HG03439 (cell line): ENCODE results near the gene STX1A.
"Not testable (repeated sequence)": the region's sequence is repeated elsewhere in the genome, so short reads cannot be mapped to it uniquely, and the experiment has no call there.

Experiments
- ATAC-seq: cut with Tn5 transposase; IDR thresholded peaks from one replicate; pipeline ENCODE4 v1.9.1; 2021; ENCODE audit warnings: mild to moderate bottlenecking, moderate library complexity; ENCODE audit not compliant: unreplicated experiment

The STX1A gene

DNA sequence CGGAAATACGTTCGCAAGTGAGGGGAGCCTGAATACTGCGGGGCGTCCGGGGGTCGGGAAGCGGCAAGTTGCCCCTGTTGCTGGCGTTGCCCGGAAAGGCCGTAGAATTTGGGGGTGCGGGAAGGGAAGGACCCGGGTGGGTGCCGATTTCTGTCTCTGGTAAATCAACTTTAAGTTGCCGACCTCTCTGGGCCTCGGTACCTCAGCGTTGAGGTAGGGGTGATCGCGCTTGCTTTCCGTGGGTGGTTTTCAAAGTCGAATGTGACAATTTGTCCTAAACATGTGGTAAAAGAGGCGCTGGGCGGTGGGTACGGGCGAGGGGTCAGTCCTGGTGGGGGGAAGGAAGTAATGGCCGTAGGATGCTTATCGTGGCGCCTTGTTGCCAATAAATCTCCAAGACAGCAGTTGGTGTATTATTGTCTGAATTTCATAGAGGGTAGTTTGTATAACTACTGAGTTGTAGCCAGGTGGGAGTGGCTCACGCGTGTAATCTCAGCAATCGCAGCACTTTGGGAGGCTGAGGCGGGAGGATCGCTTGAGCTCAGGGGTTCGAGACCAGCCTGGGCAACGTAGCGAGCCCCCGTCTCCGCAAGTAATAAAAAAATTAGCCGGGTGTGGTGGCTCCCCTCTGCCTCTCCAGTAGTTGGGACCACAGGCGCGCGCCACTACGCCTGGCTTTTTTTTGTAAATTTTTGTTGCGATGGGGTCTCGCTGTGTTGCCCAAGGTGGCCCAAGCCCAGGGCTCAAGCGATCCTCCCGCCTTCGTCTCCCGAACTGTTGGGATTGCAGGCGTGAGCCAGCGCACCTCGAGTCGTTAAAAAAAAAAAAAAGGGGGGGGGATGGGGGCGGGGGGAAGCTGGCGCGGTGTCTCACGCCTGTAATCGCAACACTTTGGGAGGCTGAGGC, 35.4 kb downstream of the STX1A start:
- ATAC-seq, result peak; percentile 18

DNA sequence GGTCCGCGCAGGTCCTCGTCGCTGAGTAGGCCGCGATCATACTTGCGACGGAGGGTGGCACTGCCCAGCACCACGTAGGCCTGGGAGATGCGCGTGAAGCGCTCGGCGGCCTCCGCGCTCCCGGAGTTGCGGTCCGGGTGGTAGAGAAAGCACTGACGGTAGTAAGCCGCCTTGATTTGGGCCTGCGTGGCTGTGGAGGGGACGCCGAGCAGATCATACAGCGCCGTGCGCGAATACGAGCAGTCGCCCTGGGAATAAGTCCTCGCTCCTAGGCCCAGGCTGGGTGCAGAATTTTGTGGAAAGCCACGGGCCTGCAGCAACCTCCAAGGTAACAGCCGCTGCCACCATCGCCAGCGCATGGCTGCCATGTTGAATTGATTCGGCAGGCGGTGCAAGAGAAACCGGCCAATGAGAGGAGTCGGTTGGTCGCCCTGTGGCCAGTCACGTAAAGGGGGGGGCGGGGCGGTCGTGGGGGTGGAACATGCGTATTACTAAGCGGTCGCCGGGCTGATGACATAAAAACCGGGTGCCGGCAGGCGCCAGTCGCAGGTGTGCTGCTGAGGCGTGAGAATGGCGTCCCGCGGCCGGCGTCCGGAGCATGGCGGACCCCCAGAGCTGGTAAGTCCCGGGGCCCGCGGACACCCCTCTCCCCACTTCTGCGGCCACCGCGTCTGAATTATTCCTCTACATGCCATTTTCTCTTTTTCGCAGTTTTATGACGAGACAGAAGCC, 36.2 kb downstream of the STX1A start, which contains the start of the genes BUD23 and DNAJC30:
TSS of gene BUD23 (plus strand) at position 542 of the 732 bp plus-strand sequence. CDS start at position 571, 29 bp downstream.
TSS of gene DNAJC30 (minus strand) at position 398 of the 732 bp plus-strand sequence. CDS start at position 368, 30 bp downstream.
- ATAC-seq, result peak; percentile 91

DNA sequence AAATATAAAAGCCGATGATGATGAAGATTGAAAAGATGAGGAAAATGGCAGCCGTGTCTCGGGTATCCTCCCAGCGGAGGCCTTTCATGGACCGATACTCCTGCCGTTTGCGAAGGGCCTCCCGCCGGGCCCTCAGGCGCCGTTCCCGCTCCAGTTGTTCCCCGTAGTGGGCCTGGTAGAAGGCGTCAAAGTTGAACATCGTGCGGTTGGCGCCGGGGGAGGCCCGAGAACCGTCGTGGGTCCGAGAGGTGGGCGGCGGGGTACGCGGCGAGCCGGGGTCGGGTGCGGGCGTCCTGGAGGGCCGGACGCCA, 36.8 kb downstream of the STX1A start:
- ATAC-seq, result no peak

DNA sequence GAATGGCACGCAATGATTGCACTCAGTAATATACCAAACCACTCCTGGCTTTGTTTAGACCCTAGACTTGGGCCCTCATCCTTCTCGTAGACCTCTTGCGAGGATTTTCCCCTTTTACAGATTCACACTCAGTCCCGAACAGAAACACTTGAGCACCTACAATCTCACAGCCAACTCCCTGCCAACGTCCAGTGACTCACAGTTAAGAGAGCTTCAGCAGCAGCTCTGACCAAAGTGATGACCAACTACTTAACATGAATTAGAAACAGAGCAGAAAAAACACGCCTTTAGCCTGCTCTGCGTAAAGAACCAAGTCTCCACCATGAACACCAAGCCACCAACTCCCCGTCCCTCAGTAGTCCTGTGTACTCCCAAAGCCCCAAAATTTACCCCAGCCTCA, 38.4 kb downstream of the STX1A start:
- ATAC-seq, result no peak

DNA sequence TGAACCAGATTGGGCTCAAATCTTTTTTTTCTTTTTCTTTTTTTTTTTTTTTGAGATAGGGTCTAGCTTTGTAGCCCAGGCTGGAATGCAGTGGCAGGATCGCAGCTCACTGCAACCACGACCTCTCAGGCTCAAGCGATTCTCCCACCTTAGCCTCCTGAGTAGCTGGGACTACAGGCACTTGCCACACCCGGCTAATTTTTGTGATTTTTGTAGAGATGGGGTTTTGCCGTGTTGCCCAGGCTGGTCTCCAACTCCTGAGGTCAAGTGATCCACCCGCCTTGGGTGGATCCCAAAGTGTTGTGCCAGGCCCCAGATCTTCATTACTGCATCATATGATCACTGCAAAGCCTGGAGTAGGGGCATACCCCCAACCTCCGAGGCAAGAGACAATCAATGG, 39.0 kb downstream of the STX1A start:
- no peak for ATAC-seq

DNA sequence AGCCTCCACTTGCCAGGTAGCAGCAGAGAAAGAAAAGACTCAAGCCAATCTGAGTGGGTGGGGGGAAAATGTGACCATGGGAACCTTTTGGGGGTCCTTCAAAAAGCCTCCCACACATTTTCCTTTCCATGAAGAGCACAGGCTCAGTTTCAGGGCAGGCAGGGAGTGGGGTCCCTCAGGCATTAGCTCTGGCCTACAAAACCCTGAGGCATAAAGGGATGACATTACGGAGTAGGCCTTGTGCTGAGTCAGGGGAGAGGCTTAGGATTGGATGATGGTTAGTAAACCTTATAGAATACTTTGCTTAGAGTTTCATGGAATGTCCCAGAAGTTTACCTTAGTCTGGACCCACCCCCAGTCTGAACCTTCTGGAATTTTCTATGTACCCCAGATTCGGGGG, 39.8 kb downstream of the STX1A start:
- ATAC-seq, result no peak

DNA sequence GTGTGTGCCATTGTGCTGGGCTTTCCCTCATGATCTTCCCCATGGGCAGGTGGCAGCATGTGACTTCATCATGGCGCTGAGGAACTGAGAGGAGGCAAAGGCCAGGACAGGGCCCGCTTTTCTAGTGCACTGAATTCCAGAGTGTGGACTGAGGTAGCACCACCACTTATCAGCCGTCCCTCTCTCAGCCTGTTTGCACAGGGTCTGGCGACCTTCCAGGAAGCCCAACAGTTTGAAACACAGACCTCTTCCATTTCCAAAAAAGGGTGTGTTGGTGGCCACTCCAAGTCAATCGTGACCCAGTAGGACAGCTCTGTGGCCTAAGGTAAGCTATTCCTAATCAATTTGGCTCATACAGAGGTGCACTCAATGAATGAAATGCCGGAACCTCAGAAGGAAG, 40.6 kb downstream of the STX1A start:
- ATAC-seq, result no peak

DNA sequence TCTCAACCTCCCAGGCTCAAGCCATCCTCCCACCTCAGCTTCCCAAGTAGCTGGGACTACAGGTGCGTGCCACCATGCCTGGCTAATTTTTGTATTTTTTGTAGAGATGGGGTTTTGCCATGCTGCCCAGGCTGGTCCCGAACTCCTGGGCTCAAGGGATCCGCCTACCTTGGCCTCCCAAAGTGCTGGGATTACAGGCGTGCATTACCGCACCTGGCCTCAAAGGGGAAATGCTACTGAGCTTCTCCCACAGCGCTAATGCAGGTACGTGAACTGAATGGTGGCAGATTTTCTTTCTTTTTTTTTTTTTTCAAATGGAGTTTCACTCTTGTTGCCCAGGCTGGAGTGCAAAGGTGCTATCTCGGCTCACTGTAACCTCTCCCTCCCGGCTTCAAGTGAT, 43.4 kb downstream of the STX1A start:
- ATAC-seq, result not testable (repeated sequence)

DNA sequence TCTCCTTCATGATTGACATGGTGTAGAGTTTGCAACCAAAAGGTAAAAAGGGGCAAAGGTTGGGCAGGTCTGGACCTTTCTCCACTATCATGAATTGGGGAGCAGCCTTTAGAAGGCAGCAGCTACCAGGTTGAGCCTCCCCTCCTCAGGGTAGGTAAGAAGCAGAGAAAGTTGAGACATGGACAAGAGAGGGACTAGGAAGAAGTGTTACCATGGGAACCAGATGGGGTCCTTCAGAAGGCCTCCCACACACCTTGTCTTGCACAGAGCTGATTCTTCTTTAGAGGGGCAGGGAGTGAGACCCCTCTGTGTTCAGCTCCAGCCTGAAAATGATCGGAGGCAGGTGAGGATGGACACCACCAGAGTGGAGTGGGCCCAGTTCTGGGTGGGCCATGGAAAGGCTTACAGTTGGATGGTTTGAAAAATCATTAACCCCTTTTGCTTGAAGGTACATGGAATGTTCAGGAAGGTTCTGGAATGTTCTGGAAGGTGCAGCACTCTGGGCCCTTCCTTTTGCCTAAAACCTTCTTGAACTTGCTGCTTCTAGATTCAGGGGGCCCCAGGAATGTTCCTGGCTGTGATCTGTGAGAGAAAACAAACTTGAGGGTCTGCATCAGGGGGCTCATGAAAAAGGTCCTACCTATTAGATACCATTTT, 44.9 kb downstream of the STX1A start:
- ATAC-seq, result no peak

DNA sequence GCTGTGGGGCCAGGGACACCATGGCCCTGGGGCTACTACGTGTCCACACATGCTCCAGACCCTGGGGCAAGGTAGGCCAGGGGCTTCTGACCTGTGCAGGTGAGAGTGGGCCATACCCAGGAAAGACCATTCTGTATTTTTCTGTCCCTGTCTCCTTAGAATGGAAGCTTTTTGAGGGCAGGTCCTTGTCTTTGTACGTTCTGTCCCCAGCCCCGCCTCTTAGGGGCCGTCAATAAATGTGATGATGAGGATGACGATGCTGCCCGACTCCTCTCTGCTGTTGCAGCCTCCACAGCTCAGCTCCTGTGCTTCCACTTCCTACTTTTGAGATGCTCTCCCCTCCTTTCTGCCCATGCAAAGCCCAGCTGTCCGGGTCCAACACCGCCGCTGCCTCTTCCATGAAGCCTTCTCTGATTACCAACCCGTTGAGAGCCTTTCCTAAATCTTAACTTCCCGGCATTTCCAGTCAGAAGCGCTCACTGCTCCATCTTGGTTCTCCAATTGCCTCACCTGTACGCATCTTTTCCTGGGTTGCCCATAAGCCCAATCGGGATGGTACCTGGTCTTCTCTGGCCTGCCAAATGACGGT, 47.5 kb downstream of the STX1A start:
- no peak for ATAC-seq

DNA sequence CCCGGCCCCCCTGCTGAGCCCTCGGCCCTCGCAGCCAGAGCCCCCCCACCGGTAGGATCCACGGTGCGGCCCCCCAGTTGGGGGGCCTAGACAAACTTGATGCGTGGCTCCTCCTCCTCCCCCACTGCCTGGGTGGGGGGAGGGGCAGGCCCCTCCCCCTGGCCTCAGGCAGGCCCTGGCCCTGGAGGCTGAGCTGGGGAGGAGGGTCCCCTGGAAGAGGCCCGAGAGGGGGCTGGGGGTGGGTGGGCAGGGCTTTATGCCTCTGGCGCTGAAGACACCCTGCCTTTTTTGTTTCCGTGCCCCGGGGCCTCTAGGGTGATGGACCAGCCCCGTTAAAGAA, 48.2 kb downstream of the STX1A start:
- no peak for ATAC-seq

DNA sequence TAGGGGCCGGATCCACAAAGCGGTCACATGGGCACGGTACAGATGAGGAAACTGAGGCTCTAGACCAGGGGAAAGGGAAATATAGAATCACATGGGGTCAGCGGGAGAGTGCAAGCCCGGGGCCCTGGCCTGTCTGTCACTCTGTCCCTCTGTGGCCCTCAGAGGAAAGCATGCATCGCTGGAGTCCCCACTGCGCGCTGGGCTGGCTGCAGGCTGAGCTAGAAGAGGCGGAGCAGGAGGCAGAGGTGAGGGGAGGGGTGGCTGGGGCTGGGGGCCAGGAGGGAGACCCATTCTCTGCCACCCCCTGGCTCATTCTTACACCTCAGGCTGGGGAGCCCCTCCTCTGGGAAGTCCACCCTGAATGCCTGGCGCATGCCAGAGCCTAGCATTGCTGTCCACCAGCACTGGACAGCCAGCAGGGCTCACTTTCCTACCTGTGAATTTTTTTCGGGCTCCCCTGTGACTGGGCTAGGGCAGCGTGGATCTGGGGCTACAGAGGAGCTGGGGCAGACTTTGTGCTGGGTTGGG, 49.5 kb downstream of the STX1A start:
- no peak for ATAC-seq

DNA sequence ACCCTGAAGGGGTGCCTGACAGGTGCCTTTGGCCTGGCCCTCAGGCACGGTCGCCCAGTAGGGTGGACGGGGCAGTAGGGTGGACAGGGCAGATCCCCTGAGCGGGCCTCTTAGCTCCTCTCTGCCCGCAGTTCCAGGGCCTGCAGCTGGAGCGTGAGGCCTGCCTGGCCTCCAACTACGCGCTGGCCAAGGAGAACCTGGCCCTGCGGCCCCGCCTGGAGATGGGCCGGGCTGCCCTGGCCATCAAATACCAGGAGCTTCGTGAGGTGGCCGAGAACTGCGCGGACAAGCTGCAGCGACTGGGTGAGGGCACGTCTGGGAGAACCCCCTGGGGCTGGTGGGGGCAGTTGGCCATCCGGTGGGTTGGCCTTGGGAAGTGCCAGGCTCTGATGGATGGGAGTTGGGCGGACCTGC, 50.2 kb downstream of the STX1A start:
- no peak for ATAC-seq

DNA sequence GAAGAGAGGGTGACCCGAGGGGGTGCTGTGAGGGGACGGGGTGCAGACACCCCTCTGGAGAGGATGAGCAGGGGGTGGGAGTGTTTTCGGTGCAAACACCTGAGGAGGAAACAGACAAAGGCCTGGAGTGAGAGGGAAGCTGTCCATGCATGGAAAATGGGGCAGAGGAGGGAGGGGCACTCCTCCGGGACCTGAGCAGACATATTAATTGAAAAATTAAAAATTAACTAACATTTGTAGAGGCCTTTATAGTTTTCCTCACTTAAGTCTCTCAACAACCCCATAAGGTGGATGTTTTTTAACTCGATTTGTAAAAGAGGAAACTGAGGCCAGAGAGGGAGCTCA, 50.6 kb downstream of the STX1A start:
- ATAC-seq, result no peak

DNA sequence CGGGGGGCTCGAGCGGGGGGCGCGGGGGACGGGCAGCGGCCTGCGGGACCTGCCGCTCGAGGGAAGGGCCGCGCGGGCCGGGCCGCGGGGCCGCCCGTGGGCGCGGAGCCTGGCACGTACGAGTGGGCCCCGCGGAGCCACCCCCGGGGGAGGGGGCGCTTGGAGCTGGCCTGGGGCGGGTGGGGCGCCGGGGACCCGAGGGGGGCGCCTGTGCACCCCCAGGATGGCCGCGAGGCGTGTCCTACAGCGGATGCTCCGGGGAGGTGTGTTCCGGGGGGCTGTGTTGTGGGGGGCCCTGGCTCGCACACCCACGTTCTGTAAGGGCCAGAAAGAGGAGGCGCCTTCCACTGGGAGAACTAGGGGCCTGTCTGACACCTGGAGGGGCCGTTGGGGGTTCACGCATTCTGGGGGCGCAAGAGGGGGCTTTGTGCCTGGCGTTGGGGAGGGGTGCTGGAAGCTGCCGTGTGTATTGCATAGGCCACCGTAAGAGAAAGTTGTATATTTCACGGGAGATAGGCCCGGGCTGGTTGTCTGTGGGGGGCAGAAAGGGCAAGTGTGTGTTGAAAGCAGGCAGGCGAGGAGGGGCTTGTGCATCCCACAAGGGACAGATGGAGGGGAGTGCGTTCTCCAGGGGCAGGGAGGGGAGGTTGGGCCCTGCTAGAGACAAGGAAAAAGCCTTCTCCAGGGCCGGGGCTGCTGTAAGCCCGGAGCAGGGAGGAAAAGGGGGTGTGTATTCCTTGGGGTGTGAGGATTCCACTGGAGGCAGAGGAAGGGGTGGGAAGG, 51.2 kb downstream of the STX1A start:
- peak; percentile 6 for ATAC-seq

DNA sequence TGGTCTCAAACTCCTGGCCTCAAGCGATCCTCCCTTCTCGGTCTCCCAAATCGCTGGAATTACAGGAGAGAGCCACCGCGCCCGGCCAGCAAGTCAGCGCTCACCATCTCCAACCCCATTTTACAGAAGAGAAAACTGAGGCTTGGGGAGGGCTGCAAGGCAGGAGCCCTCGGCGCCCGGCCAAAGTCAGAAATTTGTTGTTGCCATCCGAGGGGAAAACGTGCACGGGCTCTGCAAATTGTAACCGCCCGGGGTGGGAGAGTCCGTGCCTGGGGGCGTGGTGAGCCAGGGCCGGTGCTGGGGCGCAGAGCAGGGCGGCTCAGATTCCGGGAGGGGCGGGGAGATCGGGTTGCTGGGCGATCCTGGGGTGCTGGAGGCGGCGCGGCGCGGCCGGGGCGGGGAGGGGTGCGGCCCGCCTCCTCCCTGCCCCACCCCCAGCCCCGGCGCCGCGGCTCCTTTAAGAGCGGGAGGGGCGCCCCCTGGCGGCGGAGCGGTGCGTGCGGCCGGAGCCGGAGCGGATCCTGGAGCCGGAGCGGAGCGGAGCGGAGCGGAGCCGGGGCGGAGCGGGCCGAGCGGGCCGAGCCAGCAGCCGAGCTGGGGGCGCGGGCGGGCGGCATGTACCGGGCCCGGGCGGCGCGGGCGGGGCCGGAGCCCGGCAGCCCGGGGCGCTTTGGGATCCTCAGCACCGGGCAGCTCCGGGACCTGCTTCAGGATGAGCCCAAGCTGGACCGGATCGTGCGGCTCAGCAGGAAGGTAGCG, 51.9 kb downstream of the STX1A start, which contains the start of gene VPS37D:
TSS of gene VPS37D (plus strand) at position 488 of the 759 bp plus-strand sequence. CDS start at position 616, 128 bp downstream.
- peak; percentile 90 for ATAC-seq

DNA sequence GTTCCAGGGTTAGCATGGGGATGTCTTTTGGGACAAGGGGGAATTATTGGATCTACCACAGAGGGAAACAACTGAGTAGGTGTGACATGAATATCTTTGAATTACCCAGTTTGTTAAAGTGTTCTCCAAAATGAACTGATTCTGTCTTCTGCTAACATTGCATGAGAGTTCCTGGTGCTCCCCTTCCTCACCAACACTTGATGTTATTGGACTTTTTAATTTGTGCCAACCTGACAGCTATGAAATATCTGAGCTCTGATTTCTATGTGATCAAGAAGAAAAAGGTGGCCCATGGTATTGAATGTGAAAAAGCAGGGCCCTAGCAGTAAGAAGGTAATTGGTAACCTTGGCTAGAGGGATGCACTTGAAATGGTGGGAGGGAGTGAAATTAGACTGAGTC, 56.4 kb downstream of the STX1A start:
- ATAC-seq, result no peak

DNA sequence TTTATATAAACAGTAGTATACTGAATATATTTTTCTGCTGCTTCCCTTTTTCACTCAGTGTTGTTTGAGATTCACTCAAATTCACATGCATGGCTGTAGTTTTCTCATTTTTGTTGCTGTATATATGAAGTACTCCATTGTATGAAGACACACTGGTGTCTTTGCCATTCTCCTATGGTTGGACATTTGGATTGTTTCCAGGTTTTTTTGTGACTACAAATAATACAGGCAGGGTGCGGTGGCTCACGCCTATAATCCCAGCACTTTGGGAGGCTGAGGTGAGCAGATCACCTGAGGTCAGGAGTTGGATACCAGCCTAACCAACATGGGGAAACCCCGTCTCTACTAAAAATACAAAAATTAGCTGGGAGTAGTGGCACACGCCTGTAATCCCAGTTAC, 58.9 kb downstream of the STX1A start:
- not testable (repeated sequence) for ATAC-seq

DNA sequence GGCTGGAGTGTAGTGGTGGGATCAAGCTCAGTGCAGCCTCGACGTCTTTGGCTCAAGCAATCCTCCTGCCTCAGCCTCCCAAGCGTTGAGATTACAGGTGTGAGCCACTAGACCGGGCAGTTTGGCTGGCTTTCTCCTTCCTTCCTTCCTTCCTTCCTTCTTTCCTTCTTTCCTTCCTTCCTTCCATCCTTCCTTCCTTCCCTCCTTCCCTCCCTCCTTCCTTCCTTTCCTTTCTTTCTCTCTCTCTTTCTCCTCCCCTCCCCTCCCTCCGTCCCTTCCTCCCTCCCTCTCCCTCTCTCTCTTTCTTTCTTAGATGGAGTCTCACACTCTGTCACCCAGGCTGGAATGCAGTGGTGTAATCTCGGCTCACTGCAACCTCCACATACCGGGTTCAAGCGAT, 59.5 kb downstream of the STX1A start:
- no peak for ATAC-seq
